Measurements from ENCODE around the gene KRTAP5-11.
"Not testable (repeated sequence)": the region's sequence is repeated elsewhere in the genome, so short reads cannot be mapped to it uniquely, and the experiment has no call there.

KRTAP5-11 gene

DNA sequence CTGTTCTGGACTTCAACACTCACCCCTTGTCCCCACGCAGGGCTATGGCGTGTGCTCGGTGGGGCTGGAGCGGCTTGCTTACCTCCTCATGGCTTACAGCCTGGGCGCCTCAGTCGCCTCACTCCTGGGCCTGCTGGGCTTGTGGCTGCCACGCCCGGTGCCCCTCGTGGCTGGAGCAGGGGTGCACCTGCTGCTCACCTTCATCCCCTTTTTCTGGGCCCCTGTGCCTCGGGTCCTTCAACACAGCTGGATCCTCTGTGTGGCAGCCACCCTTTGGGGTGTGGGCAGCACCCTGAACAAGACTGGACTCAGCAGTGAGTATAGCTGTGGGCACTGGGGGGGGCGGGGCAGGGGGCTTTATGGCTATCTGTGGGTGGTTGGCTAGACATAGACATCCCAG, 20.5 kb upstream of the KRTAP5-11 start:
- H3K4me1 Mint-ChIP-seq = peaks cover 14% of the 10 kb centered on the region
- not testable (repeated sequence) for H3K9me3 Mint-ChIP-seq; DNase-seq (ENCODE audit: low spot score in 2 of 2); H3K4me3 Mint-ChIP-seq; H3K36me3 Mint-ChIP-seq; H3K27ac Mint-ChIP-seq; ATAC-seq

GRCh38 chr11:71589546-71589920, 6.9 kb upstream of the KRTAP5-11 start:
- not testable (repeated sequence) for H3K4me3 Mint-ChIP-seq; H3K9me3 Mint-ChIP-seq; DNase-seq (ENCODE audit: low spot score in 2 of 2); H3K4me1 Mint-ChIP-seq; H3K36me3 Mint-ChIP-seq; ATAC-seq; H3K27ac Mint-ChIP-seq

- not testable (repeated sequence) for H3K9me3 Mint-ChIP-seq; ATAC-seq; H3K36me3 Mint-ChIP-seq; H3K27ac Mint-ChIP-seq; H3K4me3 Mint-ChIP-seq; DNase-seq (ENCODE audit: low spot score in 2 of 2); H3K4me1 Mint-ChIP-seq
These were observed 6.3 kb upstream of the KRTAP5-11 start for GRCh38 chr11:71588822-71589545.

DNA sequence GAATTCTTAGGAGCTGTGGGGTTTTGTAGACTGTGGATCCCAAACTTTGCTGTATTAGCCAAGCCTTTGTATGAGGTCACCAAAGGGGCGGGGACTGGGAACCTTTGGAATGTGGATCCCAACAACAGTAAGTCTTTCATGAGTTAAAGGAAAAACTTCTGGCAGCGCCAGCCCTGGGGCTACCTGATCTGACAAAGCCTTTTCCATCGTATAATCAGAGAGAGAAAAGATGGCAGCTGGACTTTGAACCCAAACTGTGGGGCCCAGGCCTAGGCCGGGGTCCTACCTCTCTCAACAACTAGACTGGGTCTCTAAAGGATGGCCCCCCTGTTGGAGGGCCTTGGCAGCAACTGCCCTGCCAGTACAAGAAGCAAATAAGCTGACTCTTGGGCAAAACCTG, 5.6 kb upstream of the KRTAP5-11 start:
- H3K4me1 Mint-ChIP-seq; H3K9me3 Mint-ChIP-seq; ATAC-seq; DNase-seq (ENCODE audit: low spot score in 2 of 2); H3K4me3 Mint-ChIP-seq; H3K36me3 Mint-ChIP-seq; H3K27ac Mint-ChIP-seq: not testable (repeated sequence)

DNA sequence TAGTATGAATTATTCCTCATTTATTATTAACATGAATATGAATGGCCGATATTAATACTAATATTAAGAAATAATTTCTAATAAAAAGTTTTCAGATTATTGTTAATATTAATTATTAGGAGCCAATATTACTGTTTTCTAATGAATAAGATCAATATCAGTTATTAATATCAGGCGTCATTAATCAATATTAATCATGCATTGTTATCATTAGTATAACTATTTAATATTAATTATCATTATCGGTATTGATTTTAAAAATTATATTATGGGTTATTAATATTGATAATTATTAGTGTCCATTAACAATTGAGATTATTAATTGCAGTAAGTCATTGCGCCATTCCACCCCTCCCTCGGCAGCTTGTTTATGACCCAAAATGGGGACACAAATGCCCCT, 3.0 kb upstream of the KRTAP5-11 start:
- H3K9me3 Mint-ChIP-seq; H3K27ac Mint-ChIP-seq; H3K36me3 Mint-ChIP-seq; ATAC-seq; H3K4me3 Mint-ChIP-seq; DNase-seq (ENCODE audit: low spot score in 2 of 2): not testable (repeated sequence)
- peaks cover 11% of the 10 kb centered on the region for H3K4me1 Mint-ChIP-seq

DNA sequence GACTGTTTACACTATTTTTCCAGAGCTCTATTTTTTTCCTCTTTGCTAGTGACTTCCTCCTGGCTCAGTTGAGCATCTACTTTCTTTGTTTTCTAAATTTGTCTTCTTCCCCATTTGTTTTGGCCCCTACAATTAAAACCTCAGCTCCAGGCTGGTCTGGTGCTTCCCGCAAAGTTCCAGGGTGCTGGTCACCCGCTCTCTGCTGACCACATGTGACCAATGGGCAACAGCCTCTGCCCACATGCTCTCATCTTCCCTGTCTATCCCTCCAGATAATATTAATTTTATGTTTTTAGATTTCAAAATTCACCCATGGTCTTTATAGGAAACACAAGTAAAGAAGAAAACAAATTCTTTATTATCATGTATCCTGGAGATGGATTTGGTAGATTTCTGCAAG, 294 bp upstream of the KRTAP5-11 start:
- H3K27ac Mint-ChIP-seq; H3K4me3 Mint-ChIP-seq; ATAC-seq; DNase-seq (ENCODE audit: low spot score in 2 of 2); H3K9me3 Mint-ChIP-seq; H3K4me1 Mint-ChIP-seq; H3K36me3 Mint-ChIP-seq: not testable (repeated sequence)

DNA sequence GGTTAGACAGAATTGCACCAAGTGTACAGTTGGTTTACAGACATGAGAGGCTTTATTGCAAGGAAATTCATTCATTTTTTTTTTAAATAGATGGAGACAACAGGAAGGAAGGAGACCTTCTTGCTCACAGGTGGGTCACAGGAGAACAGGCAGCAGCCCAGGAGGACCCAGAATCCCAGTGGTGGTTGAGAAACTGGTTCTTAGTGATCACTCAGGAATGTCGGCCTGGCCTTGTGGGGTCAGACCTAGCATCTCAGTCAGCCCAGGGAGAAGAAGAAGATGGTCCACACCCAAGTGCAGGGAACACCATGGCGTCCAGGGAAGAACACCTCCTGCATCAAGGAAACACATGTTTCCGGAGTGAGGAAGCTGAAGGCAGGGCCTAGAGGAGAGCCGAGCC, 849 bp downstream of the KRTAP5-11 start:
- DNase-seq (ENCODE audit: low spot score in 2 of 2) (no peak), ATAC-seq (no peak)
- no peak overlapping the region for H3K4me3 Mint-ChIP-seq
- peaks cover 5% of the 10 kb centered on the region for H3K4me1 Mint-ChIP-seq
- H3K27ac Mint-ChIP-seq = no peak overlapping the region
- H3K9me3 Mint-ChIP-seq = no peaks in the 10 kb centered on the region
- H3K36me3 Mint-ChIP-seq = no peaks in the 10 kb centered on the region

DNA sequence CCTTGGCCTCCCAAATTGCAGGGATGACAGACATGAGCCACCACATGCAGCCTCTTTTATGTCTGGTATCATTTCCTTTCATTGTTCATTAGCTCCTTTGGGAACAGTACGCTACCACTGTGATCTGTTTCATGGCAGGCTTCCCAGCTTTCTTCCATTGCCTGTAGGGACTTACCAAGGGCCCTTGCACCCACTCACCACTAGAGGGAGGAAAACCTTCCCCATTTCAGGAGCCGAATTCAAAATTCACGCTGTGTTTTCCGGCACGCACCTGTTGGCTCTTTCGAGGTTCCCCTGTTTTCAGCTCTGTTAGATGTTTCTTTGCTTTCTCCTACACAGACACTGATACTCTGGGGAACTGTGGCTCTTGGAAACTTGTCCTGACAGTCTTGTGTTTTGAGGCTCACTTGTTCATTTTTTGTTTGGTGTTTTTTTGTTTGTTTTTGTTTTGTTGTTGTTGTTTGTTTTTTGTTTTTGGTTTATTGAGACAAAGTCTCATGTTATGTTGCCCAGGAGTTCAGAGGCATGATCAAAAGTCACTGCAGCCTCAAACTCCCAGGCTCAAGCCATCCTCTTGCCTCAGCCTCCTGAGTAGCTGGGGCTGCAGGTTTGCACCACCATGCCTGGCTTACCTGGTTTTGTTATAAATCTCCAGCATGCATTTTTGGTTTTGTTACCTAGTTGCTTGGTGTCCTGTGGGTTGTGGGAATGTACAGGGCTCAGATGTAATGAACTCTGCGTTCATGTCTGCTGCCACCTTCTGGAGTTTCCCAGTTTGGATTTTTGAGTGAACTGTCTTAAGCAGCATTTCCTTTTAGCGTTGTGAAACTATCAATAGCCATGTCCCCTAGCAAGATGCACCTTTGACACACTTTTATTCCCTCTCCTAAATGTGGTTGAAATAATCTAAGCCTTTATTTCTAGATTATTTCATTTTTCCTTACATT, 2.3 kb downstream of the KRTAP5-11 start:
- no peak overlapping the region for H3K27ac Mint-ChIP-seq
- H3K36me3 Mint-ChIP-seq = no peaks in the 10 kb centered on the region
- no peak overlapping the region for H3K4me3 Mint-ChIP-seq
- H3K4me1 Mint-ChIP-seq = peaks cover 5% of the 10 kb centered on the region
- no peaks in the 10 kb centered on the region for H3K9me3 Mint-ChIP-seq
- DNase-seq (ENCODE audit: low spot score in 2 of 2) = no peak
- ATAC-seq = no peak

- H3K4me3 Mint-ChIP-seq; H3K27ac Mint-ChIP-seq; H3K4me1 Mint-ChIP-seq; DNase-seq (ENCODE audit: low spot score in 2 of 2); H3K9me3 Mint-ChIP-seq; H3K36me3 Mint-ChIP-seq: not testable (repeated sequence)
- ATAC-seq = peak; percentile 42
These were observed 3.2 kb downstream of the KRTAP5-11 start for GRCh38 chr11:71579513-71579912.

GRCh38 chr11:71577469-71578004, 5.1 kb downstream of the KRTAP5-11 start:
- H3K36me3 Mint-ChIP-seq = no peaks in the 10 kb centered on the region
- DNase-seq (ENCODE audit: low spot score in 2 of 2) = no peak
- no peak overlapping the region for H3K27ac Mint-ChIP-seq
- H3K4me1 Mint-ChIP-seq = peaks cover 5% of the 10 kb centered on the region
- H3K4me3 Mint-ChIP-seq = no peak overlapping the region
- no peak for ATAC-seq
- no peaks in the 10 kb centered on the region for H3K9me3 Mint-ChIP-seq

DNA sequence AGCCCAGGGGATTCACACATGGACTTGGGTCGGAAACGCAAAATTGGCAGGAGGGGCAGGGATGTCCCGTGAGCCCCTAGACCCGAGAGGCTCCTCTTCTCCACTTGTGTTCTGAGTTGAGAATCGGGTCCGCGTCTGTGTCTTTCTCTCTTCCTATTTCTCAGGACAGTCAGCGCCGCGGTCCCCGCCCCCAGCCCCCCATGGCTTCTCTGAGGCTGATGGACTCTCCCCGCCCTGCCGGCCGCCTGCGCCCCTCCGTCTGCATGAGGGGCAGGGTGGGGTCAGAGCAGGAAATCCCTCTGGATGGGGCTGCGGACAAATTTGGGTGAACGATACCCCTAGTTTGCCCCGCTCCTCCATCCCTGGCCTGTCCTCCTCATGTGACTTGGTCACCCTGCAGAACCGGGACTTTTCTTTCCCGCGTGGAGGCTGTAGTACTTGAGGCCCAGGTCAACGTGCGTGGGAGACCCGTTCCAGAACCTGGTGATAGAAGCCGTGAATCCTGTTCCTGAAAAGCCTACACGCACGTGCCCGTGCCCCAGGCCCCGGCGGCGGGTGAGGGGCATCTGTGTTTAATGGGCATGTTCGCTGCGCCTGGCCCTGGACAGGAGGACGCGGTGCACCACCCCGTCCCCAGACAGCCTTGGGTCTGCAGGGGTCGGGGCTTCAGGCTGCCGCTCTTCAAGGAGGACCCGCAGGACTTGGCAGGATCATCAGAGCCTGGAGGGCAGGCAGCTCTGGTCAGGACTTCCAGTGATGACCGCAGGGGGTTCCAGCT, 5.8 kb downstream of the KRTAP5-11 start:
- ATAC-seq, H3K4me3 Mint-ChIP-seq, H3K9me3 Mint-ChIP-seq: not testable (repeated sequence)

GRCh38 chr11:71575723-71576424, 6.8 kb downstream of the KRTAP5-11 start:
- ATAC-seq = no peak
- H3K9me3 Mint-ChIP-seq = no peaks in the 10 kb centered on the region
- H3K4me1 Mint-ChIP-seq = no peaks in the 10 kb centered on the region
- H3K4me3 Mint-ChIP-seq = no peak overlapping the region
- no peak overlapping the region for H3K27ac Mint-ChIP-seq
- DNase-seq (ENCODE audit: low spot score in 2 of 2) = no peak
- H3K36me3 Mint-ChIP-seq = no peaks in the 10 kb centered on the region

More for the DNA sequence above, 5.8 kb downstream of the KRTAP5-11 start:
- not testable (repeated sequence) for DNase-seq (ENCODE audit: low spot score in 2 of 2); H3K27ac Mint-ChIP-seq; H3K4me1 Mint-ChIP-seq; H3K36me3 Mint-ChIP-seq

- Mint-ChIP-seq H3K4me3 (no peak overlapping the region), H3K36me3 (no peaks in the 10 kb centered on the region), H3K27ac (no peak overlapping the region), H3K9me3 (no peaks in the 10 kb centered on the region), H3K4me1 (no peaks in the 10 kb centered on the region)
- ATAC-seq (no peak), DNase-seq (ENCODE audit: low spot score in 2 of 2) (no peak)
These were observed 8.3 kb downstream of the KRTAP5-11 start for GRCh38 chr11:71574418-71574817.

DNA sequence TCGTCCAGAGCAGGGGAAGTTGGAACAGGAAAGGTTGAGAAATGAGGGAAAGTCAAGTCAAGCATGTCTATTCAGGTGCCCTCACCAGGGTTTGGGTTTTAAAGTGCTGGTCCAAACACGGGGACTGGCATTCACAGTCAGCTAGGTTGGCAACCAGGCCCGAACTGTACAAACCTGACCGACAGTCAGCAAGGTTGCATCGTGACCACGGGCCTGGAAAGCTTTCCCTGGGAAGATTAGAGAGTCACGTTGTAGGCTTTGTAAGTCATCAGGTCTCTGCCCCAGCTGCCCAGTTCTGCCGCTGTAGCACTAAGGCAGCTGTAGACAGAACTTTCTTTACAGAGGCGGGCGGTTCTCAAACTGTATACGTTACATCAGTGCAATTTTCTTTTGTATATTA, 9.9 kb downstream of the KRTAP5-11 start:
- H3K9me3 Mint-ChIP-seq = no peaks in the 10 kb centered on the region
- H3K4me1 Mint-ChIP-seq = no peaks in the 10 kb centered on the region
- no peak for DNase-seq (ENCODE audit: low spot score in 2 of 2)
- H3K27ac Mint-ChIP-seq = no peak overlapping the region
- no peaks in the 10 kb centered on the region for H3K36me3 Mint-ChIP-seq
- ATAC-seq = no peak
- H3K4me3 Mint-ChIP-seq = no peak overlapping the region

Data from stimulated activated effector memory CD8-positive, alpha-beta T cell treated with anti-CD3 and anti-CD28 coated beads, Interleukin-12 subunit alpha, Interleukin-12 subunit beta, amount 100 ng/mL, for 72 hours (primary cell).